HEK293 (cell line): ENCODE data around the gene TM7SF2.

Experiments used
- CTCF ChIA-PET: fragments of 350-600 bp; formaldehyde crosslinking; extraction: SDS; loops from one replicate; lab custom pipeline; 2021; ENCODE audit warnings: antibody characterized with exemption; lab: Yijun Ruan, JAX
- POLR2A ChIA-PET: fragments of 300-600 bp; formaldehyde crosslinking; extraction: SDS; loops from one replicate; lab custom pipeline; 2020; ENCODE audit warnings: antibody characterized with exemption, inconsistent platforms; lab: Yijun Ruan, JAX
- H3K27ac ChIP-seq: fragments of 200-500 bp; sonication (Bioruptor generic); 2 replicates; pipeline ENCODE4 v1.5.1; 2014; ENCODE audit warnings: low read depth, low read length, control low read depth, inconsistent platforms; ENCODE audit errors: extremely low read depth
- H3K36me3 ChIP-seq, 2 experiments: fragments of 200-500 bp in 1 of 2; sonication (Bioruptor generic) in 1 of 2; 1 replicate in 1 of 2; 2 replicates in 1 of 2; pipeline ENCODE4 v1.5.1; 2014 to 2017; ENCODE audit warnings: inconsistent platforms in 2 of 2, low read length in 2 of 2; ENCODE audit not compliant: control insufficient read depth in 2 of 2, insufficient read depth in 1 of 2
- H3K4me1 ChIP-seq: fragments of 200-500 bp; sonication (Bioruptor generic); 2 replicates; pipeline ENCODE4 v1.5.1; 2014; ENCODE audit warnings: mild to moderate bottlenecking, low read length, inconsistent platforms; ENCODE audit not compliant: control insufficient read depth, insufficient read depth
- H3K4me3 ChIP-seq: 2 replicates; pipeline ENCODE4 v1.5.1; 2011; ENCODE audit warnings: low read depth, mild to moderate bottlenecking, control low read depth, low read length, moderate library complexity
- H3K9me3 ChIP-seq: fragments of 200-500 bp; sonication (Bioruptor generic); 2 replicates; pipeline ENCODE4 v1.5.1; 2014; ENCODE audit warnings: low read depth, low read length, inconsistent platforms; ENCODE audit not compliant: control insufficient read depth, insufficient read depth
- BCL11A ChIP-seq: fragments of 450-650 bp; formaldehyde crosslinking; IDR thresholded peaks from 2 replicates; pipeline ENCODE4 v1.5.1; 2016; ENCODE audit warnings: low read depth, missing biosample characterization, missing genetic modification characterization
- BCL11B ChIP-seq: fragments of 450-650 bp; formaldehyde crosslinking; IDR thresholded peaks from 2 replicates; pipeline ENCODE4 v1.5.1; 2016; ENCODE audit warnings: low read depth, missing biosample characterization, missing genetic modification characterization
- MEIS1 ChIP-seq: sonication (generic); formaldehyde crosslinking; IDR thresholded peaks from 2 replicates; pipeline ENCODE4 v1.8.1; 2022; ENCODE audit warnings: missing genetic modification reagents, mild to moderate bottlenecking, borderline replicate concordance
- OSR2 ChIP-seq: fragments of 450-650 bp; formaldehyde crosslinking; IDR thresholded peaks from 2 replicates; pipeline ENCODE4 v1.5.1; 2016; ENCODE audit warnings: missing biosample characterization, missing genetic modification characterization
- SCRT1 ChIP-seq: fragments of 450-650 bp; formaldehyde crosslinking; IDR thresholded peaks from 2 replicates; pipeline ENCODE4 v1.5.1; 2016; ENCODE audit warnings: missing biosample characterization, missing genetic modification characterization, borderline replicate concordance
- SP3 ChIP-seq: fragments of 450-650 bp; formaldehyde crosslinking; IDR thresholded peaks from 2 replicates; pipeline ENCODE4 v1.5.1; 2016; ENCODE audit warnings: missing biosample characterization, missing genetic modification characterization
- WT1 ChIP-seq: fragments of 450-650 bp; formaldehyde crosslinking; IDR thresholded peaks from 2 replicates; pipeline ENCODE4 v1.5.1; 2016; ENCODE audit warnings: missing biosample characterization, missing genetic modification characterization
- ZBTB1 ChIP-seq: fragments of 450-650 bp; formaldehyde crosslinking; IDR thresholded peaks from 2 replicates; pipeline ENCODE4 v1.5.1; 2016; ENCODE audit warnings: missing biosample characterization, missing genetic modification characterization
- ZBTB17 ChIP-seq: fragments of 450-650 bp; formaldehyde crosslinking; IDR thresholded peaks from 2 replicates; pipeline ENCODE4 v1.5.1; 2016; ENCODE audit warnings: missing biosample characterization, missing genetic modification characterization
- ZBTB21 ChIP-seq: fragments of 450-650 bp; formaldehyde crosslinking; IDR thresholded peaks from 2 replicates; pipeline ENCODE4 v1.5.1; 2017; ENCODE audit warnings: missing biosample characterization, missing genetic modification characterization
- ZBTB6 ChIP-seq: fragments of 450-650 bp; formaldehyde crosslinking; IDR thresholded peaks from 2 replicates; pipeline ENCODE4 v1.5.1; 2017; ENCODE audit warnings: missing biosample characterization, missing genetic modification characterization
- ZNF146 ChIP-seq: fragments of 450-650 bp; formaldehyde crosslinking; IDR thresholded peaks from 2 replicates; pipeline ENCODE4 v1.5.1; 2016; ENCODE audit warnings: missing biosample characterization, missing genetic modification characterization
- ZNF175 ChIP-seq: fragments of 450-650 bp; formaldehyde crosslinking; IDR thresholded peaks from 2 replicates; pipeline ENCODE4 v1.5.1; 2016; ENCODE audit warnings: missing biosample characterization, missing genetic modification characterization
- ZNF202 ChIP-seq: fragments of 450-650 bp; formaldehyde crosslinking; IDR thresholded peaks from 2 replicates; pipeline ENCODE4 v1.5.1; 2016; ENCODE audit warnings: missing biosample characterization, missing genetic modification characterization, borderline replicate concordance
- ZNF302 ChIP-seq: fragments of 450-650 bp; formaldehyde crosslinking; IDR thresholded peaks from 2 replicates; pipeline ENCODE4 v1.5.1; 2016; ENCODE audit warnings: missing biosample characterization, missing genetic modification characterization, low read depth
- ZNF335 ChIP-seq: fragments of 450-650 bp; formaldehyde crosslinking; conservative IDR thresholded peaks from 2 replicates; pipeline ENCODE4 v1.5.1; 2016; ENCODE audit warnings: missing biosample characterization, missing genetic modification characterization
- ZNF394 ChIP-seq: fragments of 450-650 bp; formaldehyde crosslinking; IDR thresholded peaks from 2 replicates; pipeline ENCODE4 v1.5.1; 2016; ENCODE audit warnings: missing biosample characterization, missing genetic modification characterization, mild to moderate bottlenecking, moderate library complexity, borderline replicate concordance
- ZNF423 ChIP-seq: fragments of 450-650 bp; formaldehyde crosslinking; IDR thresholded peaks from 2 replicates; pipeline ENCODE4 v1.5.1; 2016; ENCODE audit warnings: missing biosample characterization, missing genetic modification characterization
- ZNF473 ChIP-seq: fragments of 450-650 bp; formaldehyde crosslinking; IDR thresholded peaks from 2 replicates; pipeline ENCODE4 v1.5.1; 2017; ENCODE audit warnings: missing biosample characterization, missing genetic modification characterization
- ZNF514 ChIP-seq: fragments of 450-650 bp; formaldehyde crosslinking; IDR thresholded peaks from 2 replicates; pipeline ENCODE4 v1.5.1; 2016; ENCODE audit warnings: missing biosample characterization, missing genetic modification characterization
- ZNF561 ChIP-seq: fragments of 450-650 bp; IDR thresholded peaks from 2 replicates; pipeline ENCODE4 v1.5.1; 2018; ENCODE audit warnings: missing biosample characterization, missing genetic modification characterization, borderline replicate concordance
- ZNF580 ChIP-seq: fragments of 450-650 bp; formaldehyde crosslinking; IDR thresholded peaks from 2 replicates; pipeline ENCODE4 v1.5.1; 2016; ENCODE audit warnings: missing biosample characterization, missing genetic modification characterization
- ZNF600 ChIP-seq: fragments of 450-650 bp; formaldehyde crosslinking; IDR thresholded peaks from 2 replicates; pipeline ENCODE4 v1.5.1; 2016; ENCODE audit warnings: missing biosample characterization, missing genetic modification characterization
- ZNF624 ChIP-seq: fragments of 450-650 bp; formaldehyde crosslinking; IDR thresholded peaks from 2 replicates; pipeline ENCODE4 v1.5.1; 2017; ENCODE audit warnings: missing biosample characterization, missing genetic modification characterization
- ZNF692 ChIP-seq: fragments of 450-650 bp; formaldehyde crosslinking; IDR thresholded peaks from 2 replicates; pipeline ENCODE4 v1.5.1; 2016; ENCODE audit warnings: missing biosample characterization, missing genetic modification characterization
- ZSCAN23 ChIP-seq: fragments of 450-650 bp; formaldehyde crosslinking; IDR thresholded peaks from 2 replicates; pipeline ENCODE4 v1.5.1; 2016; ENCODE audit warnings: missing biosample characterization, missing genetic modification characterization
- TF ChIP-seq, protein P1 (sequence below): fragments of 450-650 bp; formaldehyde crosslinking; IDR thresholded peaks from 2 replicates; pipeline ENCODE4 v1.5.1; 2017; ENCODE audit warnings: missing biosample characterization, missing genetic modification characterization
- TF ChIP-seq, protein P2 (sequence below): fragments of 450-650 bp; formaldehyde crosslinking; IDR thresholded peaks from 2 replicates; pipeline ENCODE4 v1.5.1; 2016; ENCODE audit warnings: missing biosample characterization, missing genetic modification characterization, borderline replicate concordance

TM7SF2 gene

DNA sequence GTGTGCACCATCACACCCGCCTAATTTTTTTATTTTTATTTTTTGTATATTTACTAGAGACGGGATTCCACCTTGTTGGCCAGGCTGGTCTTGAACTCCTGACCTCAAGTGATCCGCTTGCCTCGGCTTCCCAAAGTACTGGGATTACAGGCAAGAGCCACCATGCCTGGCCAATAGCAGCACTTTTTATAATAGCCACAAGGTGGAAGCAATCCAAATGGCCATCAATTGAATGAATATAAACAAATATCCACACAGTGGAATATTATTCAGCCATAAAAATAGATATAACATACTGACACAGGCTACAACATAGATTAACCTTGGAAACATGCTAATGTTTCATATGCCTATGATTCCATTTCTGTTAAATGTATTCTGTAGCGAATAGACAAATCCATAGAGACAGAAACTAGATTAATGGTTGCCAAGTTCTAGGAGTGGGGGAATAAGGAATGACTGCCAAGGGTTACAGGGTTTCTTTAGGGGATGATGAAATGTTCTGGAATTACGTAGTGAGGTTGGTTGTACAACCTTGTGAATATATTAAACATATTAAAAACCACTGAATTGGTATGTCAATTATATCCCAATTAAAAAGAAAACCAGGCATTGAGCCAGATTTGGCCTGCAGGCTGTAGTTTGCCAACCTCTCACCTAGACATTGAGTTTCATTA is 10.9 kb upstream of the TM7SF2 start (continued):
- TF ChIP-seq, protein P1, sequence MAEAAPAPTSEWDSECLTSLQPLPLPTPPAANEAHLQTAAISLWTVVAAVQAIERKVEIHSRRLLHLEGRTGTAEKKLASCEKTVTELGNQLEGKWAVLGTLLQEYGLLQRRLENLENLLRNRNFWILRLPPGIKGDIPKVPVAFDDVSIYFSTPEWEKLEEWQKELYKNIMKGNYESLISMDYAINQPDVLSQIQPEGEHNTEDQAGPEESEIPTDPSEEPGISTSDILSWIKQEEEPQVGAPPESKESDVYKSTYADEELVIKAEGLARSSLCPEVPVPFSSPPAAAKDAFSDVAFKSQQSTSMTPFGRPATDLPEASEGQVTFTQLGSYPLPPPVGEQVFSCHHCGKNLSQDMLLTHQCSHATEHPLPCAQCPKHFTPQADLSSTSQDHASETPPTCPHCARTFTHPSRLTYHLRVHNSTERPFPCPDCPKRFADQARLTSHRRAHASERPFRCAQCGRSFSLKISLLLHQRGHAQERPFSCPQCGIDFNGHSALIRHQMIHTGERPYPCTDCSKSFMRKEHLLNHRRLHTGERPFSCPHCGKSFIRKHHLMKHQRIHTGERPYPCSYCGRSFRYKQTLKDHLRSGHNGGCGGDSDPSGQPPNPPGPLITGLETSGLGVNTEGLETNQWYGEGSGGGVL: 0 out of 2 replicates have a peak, but pooled peaks have one; percentile 19
- TF ChIP-seq ZNF473 (tag by site-specific recombination): no peak
- TF ChIP-seq ZNF146: peak; percentile 59
- no peak for TF ChIP-seq ZNF423 (tag by site-specific recombination)
- TF ChIP-seq, all 188 proteins: peak for 2

GRCh38 chr11:65102142-65103095 is 9.3 kb upstream of the TM7SF2 start:
- no peaks in the 10 kb centered on the region for H3K9me3 ChIP-seq
- no peak overlapping the region for H3K4me3 ChIP-seq
- ChIA-PET CTCF (interaction anchor here (0.6 to 8.8 kb wide), 5 partner anchors 10 to 119 kb away, joined by 3 to 110 read pairs (median 4); partner anchors contain the start of gene TM7SF2), POLR2A (interaction anchor here (0.7 to 4.1 kb wide), 7 partner anchors 10 to 160 kb away, joined by 3 to 12 read pairs (median 4); partner anchors contain the start of genes CDCA5, FAU, MRPL49 and POLA2)
- H3K36me3 ChIP-seq: peaks cover 0 to 17% of the 10 kb centered on the region in 2 experiments; a peak in 2 of 3 replicates
- peaks cover 23% of the 10 kb centered on the region for H3K4me1 ChIP-seq
- peak overlapping the region; percentile 61 for H3K27ac ChIP-seq
- TF ChIP-seq ZNF561 (tag by site-specific recombination) (0 out of 2 replicates have a peak, but pooled peaks have one; percentile 17), ZNF175 (tag by site-specific recombination) (no peak), ZNF600 (tag by site-specific recombination) (peak; percentile 87), SP3 (0 out of 2 replicates have a peak, but pooled peaks have one; percentile 13), ZNF514 (no peak), ZNF692 (tag by site-specific recombination) (0 out of 2 replicates have a peak, but pooled peaks have one; percentile 13), ZBTB1 (no peak), BCL11B (tag by site-specific recombination) (peak; percentile 66; the same call in 1 of the 2 replicates), ZBTB6 (tag by site-specific recombination) (peak; percentile 37; the same call in 1 of the 2 replicates), ZNF423 (tag by site-specific recombination) (no peak), ZBTB21 (tag by site-specific recombination) (no peak), ZNF202 (no peak), ZNF473 (tag by site-specific recombination) (no peak), WT1 (tag by site-specific recombination) (no peak), ZNF580 (tag by site-specific recombination) (peak; percentile 60; the same call in 1 of the 2 replicates), ZNF624 (tag by site-specific recombination) (no peak), MEIS1 (CRISPR knock-in tag) (no peak), BCL11A (tag by site-specific recombination) (peak; percentile 61), SCRT1 (peak; percentile 60; the same call in 1 of the 2 replicates), ZSCAN23 (no peak), ZNF394 (no peak), ZNF335 (tag by site-specific recombination) (peak; percentile 67), ZNF302 (no peak), ZBTB17 (tag by site-specific recombination) (peak; percentile 71), OSR2 (peak; percentile 81)
- TF ChIP-seq, protein P2, sequence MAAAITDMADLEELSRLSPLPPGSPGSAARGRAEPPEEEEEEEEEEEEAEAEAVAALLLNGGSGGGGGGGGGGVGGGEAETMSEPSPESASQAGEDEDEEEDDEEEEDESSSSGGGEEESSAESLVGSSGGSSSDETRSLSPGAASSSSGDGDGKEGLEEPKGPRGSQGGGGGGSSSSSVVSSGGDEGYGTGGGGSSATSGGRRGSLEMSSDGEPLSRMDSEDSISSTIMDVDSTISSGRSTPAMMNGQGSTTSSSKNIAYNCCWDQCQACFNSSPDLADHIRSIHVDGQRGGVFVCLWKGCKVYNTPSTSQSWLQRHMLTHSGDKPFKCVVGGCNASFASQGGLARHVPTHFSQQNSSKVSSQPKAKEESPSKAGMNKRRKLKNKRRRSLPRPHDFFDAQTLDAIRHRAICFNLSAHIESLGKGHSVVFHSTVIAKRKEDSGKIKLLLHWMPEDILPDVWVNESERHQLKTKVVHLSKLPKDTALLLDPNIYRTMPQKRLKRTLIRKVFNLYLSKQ (tag by site-specific recombination): no peak
